ENCODE measurements around the gene SCAF8.

SCAF8 gene

GRCh38 chr6:154732538-154733182 is 556 bp upstream of the SCAF8 start (continued):
- TF ChIP-seq ATF2 (tag by site-specific recombination; IDR thresholded peaks at IDR 0.05; ENCODE audit: low read depth) = no peak
- TF ChIP-seq HIC1 (tag by site-specific recombination; IDR thresholded peaks at IDR 0.05) = 0 out of 2 replicates have a peak, but pooled peaks have one; percentile 25
- TF ChIP-seq, protein P1, sequence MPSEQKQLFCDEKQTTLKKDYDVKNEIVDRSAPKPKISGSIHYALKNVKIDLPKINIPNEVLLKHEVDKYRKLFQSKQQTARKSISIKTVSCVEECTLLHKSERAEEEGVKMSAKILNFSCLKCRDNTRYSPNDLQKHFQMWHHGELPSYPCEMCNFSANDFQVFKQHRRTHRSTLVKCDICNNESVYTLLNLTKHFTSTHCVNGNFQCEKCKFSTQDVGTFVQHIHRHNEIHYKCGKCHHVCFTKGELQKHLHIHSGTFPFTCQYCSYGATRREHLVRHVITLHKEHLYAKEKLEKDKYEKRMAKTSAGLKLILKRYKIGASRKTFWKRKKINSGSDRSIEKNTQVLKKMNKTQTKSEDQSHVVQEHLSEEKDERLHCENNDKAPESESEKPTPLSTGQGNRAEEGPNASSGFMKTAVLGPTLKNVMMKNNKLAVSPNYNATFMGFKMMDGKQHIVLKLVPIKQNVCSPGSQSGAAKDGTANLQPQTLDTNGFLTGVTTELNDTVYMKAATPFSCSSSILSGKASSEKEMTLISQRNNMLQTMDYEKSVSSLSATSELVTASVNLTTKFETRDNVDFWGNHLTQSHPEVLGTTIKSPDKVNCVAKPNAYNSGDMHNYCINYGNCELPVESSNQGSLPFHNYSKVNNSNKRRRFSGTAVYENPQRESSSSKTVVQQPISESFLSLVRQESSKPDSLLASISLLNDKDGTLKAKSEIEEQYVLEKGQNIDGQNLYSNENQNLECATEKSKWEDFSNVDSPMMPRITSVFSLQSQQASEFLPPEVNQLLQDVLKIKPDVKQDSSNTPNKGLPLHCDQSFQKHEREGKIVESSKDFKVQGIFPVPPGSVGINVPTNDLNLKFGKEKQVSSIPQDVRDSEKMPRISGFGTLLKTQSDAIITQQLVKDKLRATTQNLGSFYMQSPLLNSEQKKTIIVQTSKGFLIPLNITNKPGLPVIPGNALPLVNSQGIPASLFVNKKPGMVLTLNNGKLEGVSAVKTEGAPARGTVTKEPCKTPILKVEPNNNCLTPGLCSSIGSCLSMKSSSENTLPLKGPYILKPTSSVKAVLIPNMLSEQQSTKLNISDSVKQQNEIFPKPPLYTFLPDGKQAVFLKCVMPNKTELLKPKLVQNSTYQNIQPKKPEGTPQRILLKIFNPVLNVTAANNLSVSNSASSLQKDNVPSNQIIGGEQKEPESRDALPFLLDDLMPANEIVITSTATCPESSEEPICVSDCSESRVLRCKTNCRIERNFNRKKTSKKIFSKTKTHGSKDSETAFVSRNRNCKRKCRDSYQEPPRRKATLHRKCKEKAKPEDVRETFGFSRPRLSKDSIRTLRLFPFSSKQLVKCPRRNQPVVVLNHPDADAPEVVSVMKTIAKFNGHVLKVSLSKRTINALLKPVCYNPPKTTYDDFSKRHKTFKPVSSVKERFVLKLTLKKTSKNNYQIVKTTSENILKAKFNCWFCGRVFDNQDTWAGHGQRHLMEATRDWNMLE (tag by site-specific recombination; conservative IDR thresholded peaks at IDR 0.05; ENCODE audit: low read depth) = no peak
- no peak for TF ChIP-seq YY2 (tag by site-specific recombination; IDR thresholded peaks at IDR 0.05)
- TF ChIP-seq ZNF391 (tag by site-specific recombination; IDR thresholded peaks at IDR 0.05; ENCODE audit: borderline replicate concordance, low read depth) = no peak
- peak; percentile 97 for TF ChIP-seq ZBTB44 (tag by site-specific recombination; IDR thresholded peaks at IDR 0.05)
- TF ChIP-seq, protein P2, sequence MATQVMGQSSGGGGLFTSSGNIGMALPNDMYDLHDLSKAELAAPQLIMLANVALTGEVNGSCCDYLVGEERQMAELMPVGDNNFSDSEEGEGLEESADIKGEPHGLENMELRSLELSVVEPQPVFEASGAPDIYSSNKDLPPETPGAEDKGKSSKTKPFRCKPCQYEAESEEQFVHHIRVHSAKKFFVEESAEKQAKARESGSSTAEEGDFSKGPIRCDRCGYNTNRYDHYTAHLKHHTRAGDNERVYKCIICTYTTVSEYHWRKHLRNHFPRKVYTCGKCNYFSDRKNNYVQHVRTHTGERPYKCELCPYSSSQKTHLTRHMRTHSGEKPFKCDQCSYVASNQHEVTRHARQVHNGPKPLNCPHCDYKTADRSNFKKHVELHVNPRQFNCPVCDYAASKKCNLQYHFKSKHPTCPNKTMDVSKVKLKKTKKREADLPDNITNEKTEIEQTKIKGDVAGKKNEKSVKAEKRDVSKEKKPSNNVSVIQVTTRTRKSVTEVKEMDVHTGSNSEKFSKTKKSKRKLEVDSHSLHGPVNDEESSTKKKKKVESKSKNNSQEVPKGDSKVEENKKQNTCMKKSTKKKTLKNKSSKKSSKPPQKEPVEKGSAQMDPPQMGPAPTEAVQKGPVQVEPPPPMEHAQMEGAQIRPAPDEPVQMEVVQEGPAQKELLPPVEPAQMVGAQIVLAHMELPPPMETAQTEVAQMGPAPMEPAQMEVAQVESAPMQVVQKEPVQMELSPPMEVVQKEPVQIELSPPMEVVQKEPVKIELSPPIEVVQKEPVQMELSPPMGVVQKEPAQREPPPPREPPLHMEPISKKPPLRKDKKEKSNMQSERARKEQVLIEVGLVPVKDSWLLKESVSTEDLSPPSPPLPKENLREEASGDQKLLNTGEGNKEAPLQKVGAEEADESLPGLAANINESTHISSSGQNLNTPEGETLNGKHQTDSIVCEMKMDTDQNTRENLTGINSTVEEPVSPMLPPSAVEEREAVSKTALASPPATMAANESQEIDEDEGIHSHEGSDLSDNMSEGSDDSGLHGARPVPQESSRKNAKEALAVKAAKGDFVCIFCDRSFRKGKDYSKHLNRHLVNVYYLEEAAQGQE (tag by site-specific recombination; IDR thresholded peaks at IDR 0.05) = peak; percentile 47; the same call in 1 of the 2 replicates
- TF ChIP-seq ZFP3 (tag by site-specific recombination; IDR thresholded peaks at IDR 0.05; ENCODE audit: low read depth) = 0 out of 2 replicates have a peak, but pooled peaks have one; percentile 18
- TF ChIP-seq ZBTB10 (tag by site-specific recombination; IDR thresholded peaks at IDR 0.05) = no peak
- peak; percentile 61; the same call in 1 of the 2 replicates for TF ChIP-seq ZBTB48 (tag by site-specific recombination; IDR thresholded peaks at IDR 0.05)
- TF ChIP-seq ZBTB17 (tag by site-specific recombination; IDR thresholded peaks at IDR 0.05) = 0 out of 2 replicates have a peak, but pooled peaks have one; percentile 62
- TF ChIP-seq ZNF211 (tag by site-specific recombination; IDR thresholded peaks at IDR 0.05; ENCODE audit: low read depth) = no peak
- TF ChIP-seq ZBTB11 (tag by site-specific recombination; conservative IDR thresholded peaks at IDR 0.05; ENCODE audit: low read depth) = no peak
- TF ChIP-seq, protein P3, sequence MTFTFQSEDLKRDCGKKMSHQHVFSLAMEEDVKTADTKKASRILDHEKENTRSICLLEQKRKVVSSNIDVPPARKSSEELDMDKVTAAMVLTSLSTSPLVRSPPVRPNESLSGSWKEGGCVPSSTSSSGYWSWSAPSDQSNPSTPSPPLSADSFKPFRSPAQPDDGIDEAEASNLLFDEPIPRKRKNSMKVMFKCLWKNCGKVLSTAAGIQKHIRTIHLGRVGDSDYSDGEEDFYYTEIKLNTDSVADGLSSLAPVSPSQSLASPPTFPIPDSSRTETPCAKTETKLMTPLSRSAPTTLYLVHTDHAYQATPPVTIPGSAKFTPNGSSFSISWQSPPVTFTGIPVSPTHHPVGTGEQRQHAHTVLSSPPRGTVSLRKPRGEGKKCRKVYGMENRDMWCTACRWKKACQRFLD (tag by site-specific recombination; IDR thresholded peaks at IDR 0.05) = no peak
- TF ChIP-seq ZNF558 (tag by site-specific recombination; IDR thresholded peaks at IDR 0.05) = no peak

Measured in HEK293 (cell line).